GM23338 (cell line): Measurements from ENCODE around the gene HES7. TPM values are rescaled to one million over a fixed set of nuclear protein-coding genes. Genes with fewer than 3 reads are reported as not detected.

Experiments
- ATAC-seq: fragments of 200-7000 bp; cut with Tn5 transposase; 3 replicates; pipeline ENCODE4 v1.9.1; 2020
- DNase-seq: peaks from one replicate; pipeline ENCODE4 v3.0.0-alpha.2; 2015; ENCODE audit warnings: low spot score
- H2AFZ ChIP-seq: fragments of 200-600 bp; sonication (generic); 2 replicates; pipeline ENCODE4 v1.8.0; 2016; ENCODE audit warnings: antibody characterized with exemption, mild to moderate bottlenecking, moderate library complexity
- H3F3A ChIP-seq: fragments of 200-600 bp; sonication (generic); replicated peaks from 2 replicates; pipeline ENCODE4 v1.8.0; 2017; ENCODE audit warnings: antibody characterized with exemption, mixed run types, low read depth
- H3K27ac ChIP-seq: fragments of 200-600 bp; sonication (generic); 2 replicates; pipeline ENCODE4 v1.6.1; 2016; ENCODE audit warnings: low read depth
- H3K27me3 ChIP-seq: fragments of 200-600 bp; sonication (generic); 2 replicates; pipeline ENCODE4 v1.8.0; 2016; ENCODE audit warnings: mild to moderate bottlenecking, mixed run types, moderate library complexity; ENCODE audit not compliant: insufficient read depth
- H3K36me3 ChIP-seq: fragments of 200-600 bp; sonication (generic); 2 replicates; pipeline ENCODE4 v1.8.0; 2016; ENCODE audit warnings: mild to moderate bottlenecking; ENCODE audit not compliant: insufficient read depth
- H3K4me1 ChIP-seq: fragments of 200-600 bp; sonication (generic); 2 replicates; pipeline ENCODE4 v1.8.0; 2016; ENCODE audit warnings: mild to moderate bottlenecking, moderate library complexity; ENCODE audit not compliant: insufficient read depth
- H3K4me2 ChIP-seq: fragments of 200-600 bp; sonication (generic); 2 replicates; pipeline ENCODE4 v1.7.1; 2017; ENCODE audit warnings: mixed run types
- H3K4me3 ChIP-seq: fragments of 200-600 bp; sonication (generic); 2 replicates; pipeline ENCODE4 v1.6.1; 2016; ENCODE audit warnings: mixed run types
- H3K79me2 ChIP-seq: fragments of 200-600 bp; sonication (generic); replicated peaks from 2 replicates; pipeline ENCODE4 v1.8.0; 2017; ENCODE audit warnings: mild to moderate bottlenecking; ENCODE audit not compliant: insufficient read depth
- H3K9me2 ChIP-seq: fragments of 200-600 bp; sonication (generic); 2 replicates; pipeline ENCODE4 v1.8.0; 2017; ENCODE audit not compliant: insufficient read depth
- H4K20me1 ChIP-seq: fragments of 200-600 bp; sonication (generic); replicated peaks from 2 replicates; pipeline ENCODE4 v1.8.0; 2017; ENCODE audit warnings: mild to moderate bottlenecking; ENCODE audit not compliant: insufficient read depth
- H3K27ac Mint-ChIP-seq: 2 replicates; pipeline ENCODE4 v1.8.0; 2020; ENCODE audit warnings: inconsistent platforms, mild to moderate bottlenecking, moderate library complexity, mixed read lengths
- H3K27me3 Mint-ChIP-seq: 3 replicates; pipeline ENCODE4 v1.8.0; 2022; ENCODE audit warnings: low read depth, mild to moderate bottlenecking, moderate library complexity, mixed read lengths, inconsistent platforms; ENCODE audit not compliant: insufficient read depth, poor library complexity
- H3K36me3 Mint-ChIP-seq: 3 replicates; pipeline ENCODE4 v1.8.0; 2021; ENCODE audit warnings: low read depth, mild to moderate bottlenecking, inconsistent platforms, moderate library complexity, mixed read lengths
- H3K4me1 Mint-ChIP-seq: 3 replicates; pipeline ENCODE4 v1.8.0; 2020; ENCODE audit warnings: mild to moderate bottlenecking, inconsistent platforms, mixed read lengths
- H3K4me3 Mint-ChIP-seq: 3 replicates; pipeline ENCODE4 v1.8.0; 2021; ENCODE audit warnings: moderate library complexity, mild to moderate bottlenecking, inconsistent platforms, mixed read lengths
- H3K9me3 Mint-ChIP-seq: 3 replicates; pipeline ENCODE4 v1.8.0; 2020; ENCODE audit warnings: moderate library complexity, mild to moderate bottlenecking, inconsistent platforms, mixed read lengths
- POLR2AphosphoS5 ChIP-seq: IDR thresholded peaks from 2 replicates; pipeline ENCODE4 v1.6.1; 2016; ENCODE audit warnings: antibody characterized with exemption, low read depth
- STAT1 ChIP-seq: IDR thresholded peaks from one replicate; pipeline ENCODE4 v1.6.1; 2016; ENCODE audit warnings: antibody characterized with exemption; ENCODE audit not compliant: unreplicated experiment
- ZNF114 ChIP-seq: fragments of 250-450 bp; sonication (Bioruptor Pico); IDR thresholded peaks from 2 replicates; pipeline ENCODE4 v1.5.0; 2020; ENCODE audit warnings: mild to moderate bottlenecking, moderate library complexity
- polyA plus RNA-seq: library from polyadenylated mRNA; unstranded; fragments of >200 nt; fragmentation: Nextera tagmentation; extraction: Ambion mirVana; gene quantifications from 2 replicates; pipeline ENCODE4 v1.2.1, GENCODE V29; 2016
- total RNA-seq: library from RNA; depleted of rRNA; stranded (reverse); fragments of >200 nt; shearing (Covaris generic); gene quantifications from 2 replicates; pipeline ENCODE4 v1.2.3, GENCODE V29; 2014
- TF ChIP-seq, protein P1 (sequence below): fragments of 250-450 bp; sonication (Bioruptor Pico); IDR thresholded peaks from 2 replicates; pipeline ENCODE4 v1.5.0; 2020; ENCODE audit warnings: mild to moderate bottlenecking, moderate library complexity
- TF ChIP-seq, protein P2 (sequence below): IDR thresholded peaks from 2 replicates; pipeline ENCODE4 v1.6.1; 2016; ENCODE audit warnings: antibody characterized with exemption
- TF ChIP-seq, protein P3 (sequence below): IDR thresholded peaks from one replicate; pipeline ENCODE4 v1.6.1; 2018; ENCODE audit warnings: antibody characterized with exemption; ENCODE audit not compliant: unreplicated experiment

HES7 gene
- total and polyA plus RNA-seq, 2 experiments from 2014 or later: 0.14 TPM; not detected in 1

DNA sequence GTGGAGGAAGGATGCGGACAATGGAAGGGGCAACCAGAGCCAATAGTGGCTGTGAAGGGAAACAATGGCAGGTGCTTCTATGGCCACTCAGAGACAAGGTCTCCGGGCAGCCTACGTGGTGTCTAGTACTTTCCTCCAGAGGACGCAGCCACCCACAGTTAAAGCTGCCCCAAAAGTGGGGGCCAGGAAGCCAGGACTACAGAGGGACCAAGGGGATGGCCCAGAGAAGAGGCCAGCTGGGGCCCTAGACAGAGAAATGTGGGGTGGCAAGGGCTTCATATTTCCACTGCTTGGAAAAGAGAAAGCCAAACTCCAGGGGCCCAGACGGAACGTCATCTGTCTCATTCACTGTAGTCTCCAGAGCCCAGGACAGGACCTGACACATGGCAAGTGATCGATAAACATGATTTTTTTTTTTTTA lies 29.1 kb upstream of the HES7 start (continued):
- TF ChIP-seq, protein P1, sequence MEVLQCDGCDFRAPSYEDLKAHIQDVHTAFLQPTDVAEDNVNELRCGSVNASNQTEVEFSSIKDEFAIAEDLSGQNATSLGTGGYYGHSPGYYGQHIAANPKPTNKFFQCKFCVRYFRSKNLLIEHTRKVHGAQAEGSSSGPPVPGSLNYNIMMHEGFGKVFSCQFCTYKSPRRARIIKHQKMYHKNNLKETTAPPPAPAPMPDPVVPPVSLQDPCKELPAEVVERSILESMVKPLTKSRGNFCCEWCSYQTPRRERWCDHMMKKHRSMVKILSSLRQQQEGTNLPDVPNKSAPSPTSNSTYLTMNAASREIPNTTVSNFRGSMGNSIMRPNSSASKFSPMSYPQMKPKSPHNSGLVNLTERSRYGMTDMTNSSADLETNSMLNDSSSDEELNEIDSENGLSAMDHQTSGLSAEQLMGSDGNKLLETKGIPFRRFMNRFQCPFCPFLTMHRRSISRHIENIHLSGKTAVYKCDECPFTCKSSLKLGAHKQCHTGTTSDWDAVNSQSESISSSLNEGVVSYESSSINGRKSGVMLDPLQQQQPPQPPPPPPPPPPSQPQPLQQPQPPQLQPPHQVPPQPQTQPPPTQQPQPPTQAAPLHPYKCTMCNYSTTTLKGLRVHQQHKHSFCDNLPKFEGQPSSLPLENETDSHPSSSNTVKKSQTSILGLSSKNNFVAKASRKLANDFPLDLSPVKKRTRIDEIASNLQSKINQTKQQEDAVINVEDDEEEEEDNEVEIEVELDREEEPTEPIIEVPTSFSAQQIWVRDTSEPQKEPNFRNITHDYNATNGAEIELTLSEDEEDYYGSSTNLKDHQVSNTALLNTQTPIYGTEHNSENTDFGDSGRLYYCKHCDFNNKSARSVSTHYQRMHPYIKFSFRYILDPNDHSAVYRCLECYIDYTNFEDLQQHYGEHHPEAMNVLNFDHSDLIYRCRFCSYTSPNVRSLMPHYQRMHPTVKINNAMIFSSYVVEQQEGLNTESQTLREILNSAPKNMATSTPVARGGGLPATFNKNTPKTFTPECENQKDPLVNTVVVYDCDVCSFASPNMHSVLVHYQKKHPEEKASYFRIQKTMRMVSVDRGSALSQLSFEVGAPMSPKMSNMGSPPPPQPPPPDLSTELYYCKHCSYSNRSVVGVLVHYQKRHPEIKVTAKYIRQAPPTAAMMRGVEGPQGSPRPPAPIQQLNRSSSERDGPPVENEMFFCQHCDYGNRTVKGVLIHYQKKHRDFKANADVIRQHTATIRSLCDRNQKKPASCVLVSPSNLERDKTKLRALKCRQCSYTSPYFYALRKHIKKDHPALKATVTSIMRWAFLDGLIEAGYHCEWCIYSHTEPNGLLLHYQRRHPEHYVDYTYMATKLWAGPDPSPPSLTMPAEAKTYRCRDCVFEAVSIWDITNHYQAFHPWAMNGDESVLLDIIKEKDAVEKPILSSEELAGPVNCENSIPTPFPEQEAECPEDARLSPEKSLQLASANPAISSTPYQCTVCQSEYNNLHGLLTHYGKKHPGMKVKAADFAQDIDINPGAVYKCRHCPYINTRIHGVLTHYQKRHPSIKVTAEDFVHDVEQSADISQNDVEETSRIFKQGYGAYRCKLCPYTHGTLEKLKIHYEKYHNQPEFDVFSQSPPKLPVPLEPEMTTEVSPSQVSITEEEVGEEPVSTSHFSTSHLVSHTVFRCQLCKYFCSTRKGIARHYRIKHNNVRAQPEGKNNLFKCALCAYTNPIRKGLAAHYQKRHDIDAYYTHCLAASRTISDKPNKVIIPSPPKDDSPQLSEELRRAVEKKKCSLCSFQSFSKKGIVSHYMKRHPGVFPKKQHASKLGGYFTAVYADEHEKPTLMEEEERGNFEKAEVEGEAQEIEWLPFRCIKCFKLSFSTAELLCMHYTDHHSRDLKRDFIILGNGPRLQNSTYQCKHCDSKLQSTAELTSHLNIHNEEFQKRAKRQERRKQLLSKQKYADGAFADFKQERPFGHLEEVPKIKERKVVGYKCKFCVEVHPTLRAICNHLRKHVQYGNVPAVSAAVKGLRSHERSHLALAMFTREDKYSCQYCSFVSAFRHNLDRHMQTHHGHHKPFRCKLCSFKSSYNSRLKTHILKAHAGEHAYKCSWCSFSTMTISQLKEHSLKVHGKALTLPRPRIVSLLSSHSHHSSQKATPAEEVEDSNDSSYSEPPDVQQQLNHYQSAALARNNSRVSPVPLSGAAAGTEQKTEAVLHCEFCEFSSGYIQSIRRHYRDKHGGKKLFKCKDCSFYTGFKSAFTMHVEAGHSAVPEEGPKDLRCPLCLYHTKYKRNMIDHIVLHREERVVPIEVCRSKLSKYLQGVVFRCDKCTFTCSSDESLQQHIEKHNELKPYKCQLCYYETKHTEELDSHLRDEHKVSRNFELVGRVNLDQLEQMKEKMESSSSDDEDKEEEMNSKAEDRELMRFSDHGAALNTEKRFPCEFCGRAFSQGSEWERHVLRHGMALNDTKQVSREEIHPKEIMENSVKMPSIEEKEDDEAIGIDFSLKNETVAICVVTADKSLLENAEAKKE (CRISPR knock-in tag): no peak
- no peak for TF ChIP-seq ZNF114 (CRISPR knock-in tag)
- TF ChIP-seq STAT1: no peak

DNA sequence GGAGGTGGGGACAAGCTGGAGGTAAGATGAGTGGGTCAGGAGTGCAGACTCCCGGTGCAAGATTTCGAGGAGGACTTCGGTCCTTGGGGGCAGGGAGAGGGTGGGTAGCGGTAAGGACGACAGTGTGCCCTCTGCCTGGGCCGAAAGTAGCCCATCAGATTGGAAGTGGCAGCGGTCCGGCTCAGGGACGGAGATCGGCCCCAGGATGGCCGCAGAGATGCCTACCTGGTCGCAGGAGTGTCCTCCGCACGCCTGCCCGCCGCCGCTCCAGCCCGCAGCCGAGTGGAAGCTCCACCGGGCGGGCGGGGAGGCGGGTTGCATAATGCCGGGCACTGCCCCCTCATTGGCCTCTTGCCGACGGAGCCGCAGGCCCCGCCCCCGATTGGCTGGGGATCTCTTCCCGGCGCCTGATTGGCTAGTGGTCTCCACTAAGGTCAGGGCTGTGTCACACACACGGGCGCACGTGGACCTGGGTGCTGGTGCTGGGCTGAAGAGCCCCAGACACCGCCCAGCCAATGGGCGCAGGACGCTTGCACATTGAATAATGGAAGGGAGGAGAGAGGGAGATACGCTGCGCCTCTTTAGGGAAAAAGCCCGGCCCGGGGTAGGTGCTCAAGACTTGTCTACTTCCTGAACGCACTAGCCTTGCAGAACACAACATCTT lies 28.3 kb upstream of the HES7 start, which contains the start of gene PER1:
Gene PER1 (minus strand): TSS at position 293 of the 664 bp plus-strand sequence. CDS start 1,698 bp downstream, outside the sequence.
- peaks cover 6% of the 10 kb centered on the region; the same call in 1 of the 2 replicates for H3K79me2 ChIP-seq
- no peak within 1 kb of the TSS; the same call in none of the 3 replicates for H3K4me3 Mint-ChIP-seq
- peak; percentile 56 for ATAC-seq

More for the DNA sequence above, 28.3 kb upstream of the HES7 start, which contains the start of gene PER1:
- Mint-ChIP-seq H3K27ac (peak within 1 kb of the TSS; percentile 20; the same call in 1 of the 2 replicates), H3K4me1 (peaks cover 17% of the 10 kb centered on the region), H3K36me3 (peaks cover 20% of the 10 kb centered on the region), H3K27me3 (peaks cover 26% of the 10 kb centered on the region), H3K9me3 (no peaks in the 10 kb centered on the region; the same call in 2 of the 3 replicates)
- Histone ChIP-seq H3F3A (peaks cover 38% of the 10 kb centered on the region; the same call in 1 of the 2 replicates), H2AFZ (peak within 1 kb of the TSS; percentile 23; the same call in 1 of the 2 replicates), H4K20me1 (no peaks in the 10 kb centered on the region; the same call in 1 of the 2 replicates), H3K4me3 (peak within 1 kb of the TSS; percentile 97), H3K4me1 (peaks cover 30% of the 10 kb centered on the region), H3K4me2 (peak within 1 kb of the TSS; percentile 100), H3K27me3 (no peaks in the 10 kb centered on the region), H3K9me2 (no peaks in the 10 kb centered on the region), H3K36me3 (no peaks in the 10 kb centered on the region), H3K27ac (peak within 1 kb of the TSS; percentile 80; the same call in 1 of the 2 replicates)
- TF ChIP-seq, protein P2, sequence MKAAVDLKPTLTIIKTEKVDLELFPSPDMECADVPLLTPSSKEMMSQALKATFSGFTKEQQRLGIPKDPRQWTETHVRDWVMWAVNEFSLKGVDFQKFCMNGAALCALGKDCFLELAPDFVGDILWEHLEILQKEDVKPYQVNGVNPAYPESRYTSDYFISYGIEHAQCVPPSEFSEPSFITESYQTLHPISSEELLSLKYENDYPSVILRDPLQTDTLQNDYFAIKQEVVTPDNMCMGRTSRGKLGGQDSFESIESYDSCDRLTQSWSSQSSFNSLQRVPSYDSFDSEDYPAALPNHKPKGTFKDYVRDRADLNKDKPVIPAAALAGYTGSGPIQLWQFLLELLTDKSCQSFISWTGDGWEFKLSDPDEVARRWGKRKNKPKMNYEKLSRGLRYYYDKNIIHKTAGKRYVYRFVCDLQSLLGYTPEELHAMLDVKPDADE: no peak
- TF ChIP-seq, protein P3, sequence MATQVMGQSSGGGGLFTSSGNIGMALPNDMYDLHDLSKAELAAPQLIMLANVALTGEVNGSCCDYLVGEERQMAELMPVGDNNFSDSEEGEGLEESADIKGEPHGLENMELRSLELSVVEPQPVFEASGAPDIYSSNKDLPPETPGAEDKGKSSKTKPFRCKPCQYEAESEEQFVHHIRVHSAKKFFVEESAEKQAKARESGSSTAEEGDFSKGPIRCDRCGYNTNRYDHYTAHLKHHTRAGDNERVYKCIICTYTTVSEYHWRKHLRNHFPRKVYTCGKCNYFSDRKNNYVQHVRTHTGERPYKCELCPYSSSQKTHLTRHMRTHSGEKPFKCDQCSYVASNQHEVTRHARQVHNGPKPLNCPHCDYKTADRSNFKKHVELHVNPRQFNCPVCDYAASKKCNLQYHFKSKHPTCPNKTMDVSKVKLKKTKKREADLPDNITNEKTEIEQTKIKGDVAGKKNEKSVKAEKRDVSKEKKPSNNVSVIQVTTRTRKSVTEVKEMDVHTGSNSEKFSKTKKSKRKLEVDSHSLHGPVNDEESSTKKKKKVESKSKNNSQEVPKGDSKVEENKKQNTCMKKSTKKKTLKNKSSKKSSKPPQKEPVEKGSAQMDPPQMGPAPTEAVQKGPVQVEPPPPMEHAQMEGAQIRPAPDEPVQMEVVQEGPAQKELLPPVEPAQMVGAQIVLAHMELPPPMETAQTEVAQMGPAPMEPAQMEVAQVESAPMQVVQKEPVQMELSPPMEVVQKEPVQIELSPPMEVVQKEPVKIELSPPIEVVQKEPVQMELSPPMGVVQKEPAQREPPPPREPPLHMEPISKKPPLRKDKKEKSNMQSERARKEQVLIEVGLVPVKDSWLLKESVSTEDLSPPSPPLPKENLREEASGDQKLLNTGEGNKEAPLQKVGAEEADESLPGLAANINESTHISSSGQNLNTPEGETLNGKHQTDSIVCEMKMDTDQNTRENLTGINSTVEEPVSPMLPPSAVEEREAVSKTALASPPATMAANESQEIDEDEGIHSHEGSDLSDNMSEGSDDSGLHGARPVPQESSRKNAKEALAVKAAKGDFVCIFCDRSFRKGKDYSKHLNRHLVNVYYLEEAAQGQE: no peak
- peak; percentile 90 for TF ChIP-seq POLR2AphosphoS5
- peak; percentile 98 for DNase-seq
